Right hindlimb (tissue), 1 donor: ENCODE measurements around the gene KLHL25.
"Not testable (repeated sequence)": the region's sequence is repeated elsewhere in the genome, so short reads cannot be mapped to it uniquely, and the experiment has no call there.

ENCODE experiments used
- DNase-seq: peaks from one replicate; pipeline ENCODE4 v3.0.0-alpha.2; 2018

The KLHL25 gene

GRCh38 chr15:85804481-85805170 is 9.9 kb upstream of the KLHL25 start:
- DNase-seq, result no peak

GRCh38 chr15:85802617-85803016 is 7.9 kb upstream of the KLHL25 start:
- DNase-seq, result not testable (repeated sequence)

GRCh38 chr15:85800478-85801123 is 5.9 kb upstream of the KLHL25 start:
- DNase-seq, result no peak

- not testable (repeated sequence) for DNase-seq
Observed at GRCh38 chr15:85796371-85796770, 1.6 kb upstream of the KLHL25 start.

- no peak for DNase-seq
Observed at GRCh38 chr15:85795337-85796305, 896 bp upstream of the KLHL25 start.

- DNase-seq, result peak; percentile 53
Observed at GRCh38 chr15:85793641-85794597, 806 bp downstream of the KLHL25 start.

- DNase-seq, result peak; percentile 11
Observed at GRCh38 chr15:85792912-85793590, 1.7 kb downstream of the KLHL25 start.

GRCh38 chr15:85792102-85792731 is 2.5 kb downstream of the KLHL25 start:
- no peak for DNase-seq

GRCh38 chr15:85789496-85789875 is 5.2 kb downstream of the KLHL25 start:
- no peak for DNase-seq

GRCh38 chr15:85788771-85789495 is 5.8 kb downstream of the KLHL25 start:
- no peak for DNase-seq

GRCh38 chr15:85786781-85787114 is 8.0 kb downstream of the KLHL25 start:
- no peak for DNase-seq

GRCh38 chr15:85785887-85786780 is 8.6 kb downstream of the KLHL25 start:
- no peak for DNase-seq

- no peak for DNase-seq
Observed at GRCh38 chr15:85782064-85782463, 12.7 kb downstream of the KLHL25 start.

GRCh38 chr15:85781099-85781498 is 13.6 kb downstream of the KLHL25 start:
- no peak for DNase-seq

- DNase-seq, result no peak
Observed at GRCh38 chr15:85780225-85780985, 14.3 kb downstream of the KLHL25 start.

GRCh38 chr15:85779249-85779648 is 15.5 kb downstream of the KLHL25 start:
- no peak for DNase-seq

GRCh38 chr15:85778107-85778776 is 16.5 kb downstream of the KLHL25 start:
- DNase-seq, result no peak
